Retina (tissue), 1 donor: ENCODE measurements around the gene RIF1.

ENCODE experiments used
- DNase-seq: peaks from one replicate; pipeline ENCODE4 v3.0.0-alpha.2; 2016

Gene RIF1

DNA sequence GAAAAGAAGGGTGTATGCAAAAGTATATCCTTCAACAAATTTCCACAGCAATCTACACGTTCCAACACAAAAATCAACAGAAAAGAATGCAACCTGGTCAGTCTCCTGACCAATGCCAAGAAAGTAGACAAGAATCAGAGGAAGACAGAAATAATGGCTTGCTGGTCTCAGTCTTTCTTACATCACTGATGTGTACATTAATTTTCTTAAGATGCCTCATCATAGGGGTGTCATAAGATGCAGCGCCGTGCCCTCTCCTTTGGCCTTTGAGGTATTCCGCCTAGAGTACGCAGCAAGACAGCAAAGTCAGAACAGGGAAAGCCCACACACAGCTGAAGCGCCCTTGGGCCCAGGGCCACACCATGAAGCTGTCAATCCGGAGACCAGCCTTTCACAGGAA, 112.9 kb downstream of the RIF1 start:
- DNase-seq, result no peak

DNA sequence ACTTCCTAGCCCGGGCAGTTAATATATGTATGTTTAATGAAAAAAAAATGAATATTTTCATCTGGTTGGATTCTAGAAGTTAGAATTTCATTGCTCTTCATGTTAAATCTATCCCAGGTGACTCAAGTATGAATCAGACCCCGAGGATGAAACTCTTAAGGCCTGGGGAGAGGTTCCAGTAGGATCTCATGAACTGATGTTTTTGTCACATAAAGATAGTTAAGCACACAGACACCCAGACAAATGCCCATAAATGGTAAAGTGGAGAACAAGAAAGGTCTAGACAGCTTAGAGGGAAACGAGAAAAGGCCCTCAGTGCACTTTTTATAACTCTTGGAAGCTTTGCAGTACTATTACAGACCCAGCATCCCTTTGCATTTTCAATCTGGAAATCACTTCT, 114.1 kb downstream of the RIF1 start:
- no peak for DNase-seq

GRCh38 chr2:151525821-151526373, 116.2 kb downstream of the RIF1 start:
- no peak for DNase-seq

DNA sequence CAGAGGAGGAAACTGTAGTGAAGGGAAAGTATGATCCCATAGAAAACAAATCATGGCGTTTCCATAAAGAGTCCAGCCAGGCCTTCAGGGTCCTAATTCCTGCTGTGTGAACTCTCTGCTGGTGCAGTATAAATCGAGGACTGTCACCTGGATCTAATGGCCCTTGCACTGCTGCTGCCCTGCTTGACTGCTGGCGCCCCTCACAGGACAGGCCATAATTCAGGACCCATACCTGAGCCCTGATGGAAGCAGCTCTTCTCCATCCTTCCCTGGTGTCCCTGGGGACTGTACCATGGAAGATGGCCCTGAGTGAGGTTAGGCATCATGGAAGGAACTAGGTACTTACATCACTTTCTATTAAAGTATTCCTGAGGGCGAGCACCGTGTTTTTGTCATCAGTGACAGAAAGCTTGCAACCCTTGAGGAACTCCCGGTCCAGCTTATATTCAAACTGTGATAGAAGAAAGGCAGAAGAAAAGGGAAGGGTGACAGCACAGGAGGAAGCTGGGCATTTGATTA, 116.9 kb downstream of the RIF1 start:
- DNase-seq, result no peak
